Activated T-cell treated with anti-CD3 and anti-CD28 coated beads, Interleukin-2, amount 50 U/mL, for 4 hours (primary cell): Measurements from ENCODE around the gene GCLM. TPM values are rescaled to one million over a fixed set of nuclear protein-coding genes. Genes with fewer than 3 reads are reported as not detected.

Experiments used
- ATAC-seq, 2 donors: fragments of 200-7000 bp; cut with Tn5 transposase; one replicate each; pipeline ENCODE4 v1.10.0; 2021
- DNase-seq: peaks from one replicate; pipeline ENCODE4 v3.0.0-alpha.2; 2020
- H3K27me3 Mint-ChIP-seq: one replicate; pipeline ENCODE4 v1.8.0; 2021; ENCODE audit warnings: low read depth, mixed read lengths
- H3K36me3 Mint-ChIP-seq: one replicate; pipeline ENCODE4 v1.8.0; 2022; ENCODE audit warnings: mixed read lengths; ENCODE audit not compliant: insufficient read depth
- H3K4me1 Mint-ChIP-seq: one replicate; pipeline ENCODE4 v1.8.0; 2021; ENCODE audit warnings: low read depth, mixed read lengths
- H3K4me3 Mint-ChIP-seq: one replicate; pipeline ENCODE4 v1.8.0; 2021; ENCODE audit warnings: mild to moderate bottlenecking, moderate library complexity, mixed read lengths
- H3K9me3 Mint-ChIP-seq: one replicate; pipeline ENCODE4 v1.8.0; 2021; ENCODE audit warnings: mixed read lengths
- total RNA-seq, 3 donors: library from RNA; stranded (reverse); gene quantifications; one replicate each; pipeline ENCODE4 v1.2.1, GENCODE V29; 2021

The GCLM gene
- total RNA-seq, 3 donors from 2014 or later, result 23.3 to 36.9 (median 30.3) TPM

DNA sequence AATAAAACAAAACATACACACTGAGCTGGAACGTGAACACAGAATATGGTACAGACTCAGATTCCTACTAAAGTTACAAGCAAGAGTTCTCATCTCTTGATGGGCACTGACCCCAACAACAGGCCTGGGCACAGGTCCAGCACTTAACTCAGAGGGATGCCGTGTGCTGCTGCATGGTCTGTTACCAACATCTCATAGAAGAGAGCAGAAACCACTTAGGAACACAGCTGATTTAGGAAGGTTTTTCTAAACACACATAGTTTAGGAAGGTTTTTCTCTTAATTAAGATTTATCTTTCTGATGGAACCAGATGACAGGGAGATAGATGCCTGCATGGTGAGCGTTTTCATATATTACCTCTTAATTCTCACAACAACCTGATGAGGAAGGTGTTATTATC is 1.5 kb downstream of the GCLM start:
- Mint-ChIP-seq H3K9me3 (no peaks in the 10 kb centered on the region), H3K4me1 (peaks cover 43% of the 10 kb centered on the region), H3K36me3 (peaks cover 4% of the 10 kb centered on the region), H3K27me3 (no peaks in the 10 kb centered on the region), H3K4me3 (peak overlapping the region; percentile 87)
- DNase-seq (no peak), ATAC-seq (no peak)

- ATAC-seq (no peak), DNase-seq (no peak)
- peaks cover 4% of the 10 kb centered on the region for H3K36me3 Mint-ChIP-seq
- peaks cover 43% of the 10 kb centered on the region for H3K4me1 Mint-ChIP-seq
- H3K27me3 Mint-ChIP-seq, result no peaks in the 10 kb centered on the region
- no peaks in the 10 kb centered on the region for H3K9me3 Mint-ChIP-seq
- peak overlapping the region; percentile 45 for H3K4me3 Mint-ChIP-seq
Observed at GRCh38 chr1:93906480-93906879, 2.8 kb downstream of the GCLM start.

- no peak overlapping the region for H3K4me3 Mint-ChIP-seq
- no peak for ATAC-seq
- no peak for DNase-seq
- H3K27me3 Mint-ChIP-seq, result no peaks in the 10 kb centered on the region
- H3K4me1 Mint-ChIP-seq, result peaks cover 43% of the 10 kb centered on the region
- no peaks in the 10 kb centered on the region for H3K9me3 Mint-ChIP-seq
- H3K36me3 Mint-ChIP-seq, result peaks cover 10% of the 10 kb centered on the region
Observed at GRCh38 chr1:93905734-93906133, 3.5 kb downstream of the GCLM start.

DNA sequence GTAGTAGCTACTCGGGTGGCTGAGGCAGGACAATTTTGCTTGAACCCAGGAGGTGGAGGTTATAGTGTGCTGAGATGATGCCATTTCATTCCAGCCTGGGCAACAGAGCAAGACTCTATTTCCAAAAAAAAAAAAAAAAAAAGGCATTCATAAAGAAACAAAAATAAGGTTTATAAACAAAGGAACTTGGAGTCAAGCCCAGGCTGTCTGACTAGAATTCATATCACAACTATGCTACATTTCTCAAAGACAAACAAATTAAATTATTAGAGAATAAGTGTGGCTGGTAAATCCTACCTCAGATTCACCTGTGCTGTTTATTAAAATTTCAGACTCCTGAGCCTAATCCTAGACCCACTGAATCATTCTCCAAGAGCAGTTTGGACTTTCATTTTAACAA is 4.2 kb downstream of the GCLM start:
- Mint-ChIP-seq H3K4me1 (peaks cover 43% of the 10 kb centered on the region), H3K9me3 (no peaks in the 10 kb centered on the region), H3K27me3 (no peaks in the 10 kb centered on the region), H3K36me3 (peaks cover 11% of the 10 kb centered on the region), H3K4me3 (no peak overlapping the region)
- DNase-seq (no peak), ATAC-seq (no peak)

DNA sequence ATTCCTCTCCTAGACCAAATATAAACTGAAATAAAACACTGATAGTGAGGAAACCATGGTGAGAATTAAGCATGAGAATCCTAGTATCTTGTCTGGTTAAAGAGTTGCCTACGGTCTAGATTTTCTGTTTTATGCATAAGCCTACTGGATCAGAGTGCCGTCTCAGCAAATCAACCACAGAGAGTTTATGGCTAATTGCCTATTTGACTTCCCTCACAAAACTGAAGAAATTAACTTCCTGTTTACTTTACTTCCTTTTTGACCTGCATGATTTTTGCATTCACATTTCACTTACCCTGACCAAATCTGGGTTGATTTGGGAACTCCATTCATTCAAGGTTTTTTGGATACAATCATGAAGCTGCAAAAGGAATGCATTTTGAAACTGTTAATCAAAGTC is 5.0 kb downstream of the GCLM start:
- DNase-seq (no peak), ATAC-seq (no peak)
- no peaks in the 10 kb centered on the region for H3K9me3 Mint-ChIP-seq
- peaks cover 12% of the 10 kb centered on the region for H3K36me3 Mint-ChIP-seq
- H3K4me1 Mint-ChIP-seq, result peaks cover 42% of the 10 kb centered on the region
- no peaks in the 10 kb centered on the region for H3K27me3 Mint-ChIP-seq
- peak overlapping the region; percentile 29 for H3K4me3 Mint-ChIP-seq

DNA sequence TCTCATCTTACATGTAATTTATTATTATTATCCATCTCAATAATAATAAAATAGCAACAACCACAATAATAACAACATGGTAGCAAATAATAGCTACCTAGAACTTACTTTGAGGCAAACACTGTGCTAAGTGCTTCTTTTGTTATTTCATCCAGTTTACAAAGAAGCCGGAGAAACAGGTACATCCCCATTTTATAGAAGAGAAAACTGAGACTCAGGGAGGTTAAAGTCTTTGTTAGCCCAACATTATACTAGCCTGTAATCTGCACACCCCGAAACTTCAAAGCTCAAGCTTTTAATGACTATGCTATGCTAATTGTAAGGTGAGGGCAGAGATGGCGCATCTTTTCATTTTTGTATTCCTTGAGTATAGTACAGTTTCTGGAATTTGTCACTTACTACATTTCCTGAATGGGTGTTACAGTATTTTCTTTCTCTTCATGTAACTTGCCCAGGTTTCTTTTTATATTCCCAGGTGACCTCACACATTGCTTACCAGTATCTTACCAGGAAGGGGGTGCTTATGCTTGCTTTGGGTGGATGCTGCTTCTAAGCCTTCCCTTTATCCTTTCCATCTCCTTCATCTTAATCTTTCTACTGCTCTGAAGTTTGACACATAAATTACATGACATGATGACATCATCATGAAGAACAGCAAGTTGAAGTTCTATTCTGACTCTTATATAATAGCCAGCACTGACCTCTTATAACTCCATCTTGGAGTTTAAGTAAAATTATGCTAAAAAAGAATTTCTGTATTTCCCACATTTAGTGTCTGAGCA is 8.3 kb downstream of the GCLM start:
- ATAC-seq, result no peak
- no peaks in the 10 kb centered on the region for H3K9me3 Mint-ChIP-seq
- no peaks in the 10 kb centered on the region for H3K27me3 Mint-ChIP-seq
- no peak for DNase-seq
- peaks cover 23% of the 10 kb centered on the region for H3K4me1 Mint-ChIP-seq
- H3K4me3 Mint-ChIP-seq, result no peak overlapping the region
- H3K36me3 Mint-ChIP-seq, result peaks cover 15% of the 10 kb centered on the region

DNA sequence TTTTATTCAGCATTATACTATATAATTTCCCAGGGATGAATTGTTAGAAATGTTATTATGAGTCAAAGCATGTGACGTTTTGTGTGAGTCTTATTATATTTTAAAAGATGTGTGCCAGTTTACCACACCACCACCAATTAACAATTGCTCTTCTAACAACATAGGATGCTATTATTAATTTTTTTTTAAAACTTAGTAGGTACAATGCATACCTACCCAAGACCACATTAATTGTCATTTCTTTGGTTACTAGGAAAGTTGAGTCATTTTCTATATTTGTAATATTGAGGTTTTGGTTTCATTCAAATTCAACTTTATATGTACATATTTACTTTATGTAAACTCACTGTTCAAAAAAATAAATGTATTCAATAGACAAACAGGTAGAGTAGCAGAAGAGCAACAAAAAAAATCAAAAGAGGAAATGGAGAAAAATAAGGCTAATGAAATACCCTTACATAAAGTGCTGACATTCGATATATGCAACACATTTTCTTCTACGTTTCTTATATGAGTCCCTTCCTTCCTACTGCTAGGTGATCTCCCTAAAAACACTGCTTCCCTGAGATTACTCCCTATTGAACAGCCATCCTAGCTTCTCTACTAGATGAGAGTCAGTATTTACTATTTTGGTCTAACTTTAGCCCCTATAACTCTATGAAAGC is 9.6 kb downstream of the GCLM start:
- no peak for DNase-seq
- H3K4me3 Mint-ChIP-seq, result no peak overlapping the region
- H3K4me1 Mint-ChIP-seq, result peaks cover 16% of the 10 kb centered on the region
- no peaks in the 10 kb centered on the region for H3K9me3 Mint-ChIP-seq
- peak in 1 of 2 donors; percentile 28 for ATAC-seq
- no peaks in the 10 kb centered on the region for H3K27me3 Mint-ChIP-seq
- H3K36me3 Mint-ChIP-seq, result peaks cover 17% of the 10 kb centered on the region

GRCh38 chr1:93888900-93889299 is 20.3 kb downstream of the GCLM start:
- Mint-ChIP-seq H3K9me3 (no peaks in the 10 kb centered on the region), H3K4me1 (no peaks in the 10 kb centered on the region), H3K27me3 (no peaks in the 10 kb centered on the region), H3K4me3 (no peak overlapping the region), H3K36me3 (peaks cover 25% of the 10 kb centered on the region)
- ATAC-seq, result no peak
- no peak for DNase-seq

DNA sequence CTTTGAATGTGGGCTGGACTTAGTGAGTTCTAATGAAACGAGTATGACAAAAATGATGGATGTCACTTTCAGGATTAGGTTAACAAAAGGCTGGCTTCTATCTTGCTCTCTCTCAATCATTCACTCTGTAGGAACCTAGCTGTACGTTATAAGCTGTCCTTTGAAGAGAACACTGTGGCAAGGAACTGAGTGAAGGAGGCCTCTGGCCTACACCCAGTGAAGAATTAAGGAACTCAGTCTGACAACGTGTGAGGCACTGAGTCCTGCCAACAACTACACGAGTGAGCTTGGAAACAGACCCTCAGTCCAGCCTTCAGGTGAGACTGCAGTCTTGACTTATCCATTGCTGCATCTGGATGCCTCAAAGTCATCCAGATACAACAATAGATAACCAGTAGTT is 27.0 kb downstream of the GCLM start:
- H3K27me3 Mint-ChIP-seq, result no peaks in the 10 kb centered on the region
- no peak for ATAC-seq
- peaks cover 17% of the 10 kb centered on the region for H3K4me1 Mint-ChIP-seq
- no peaks in the 10 kb centered on the region for H3K9me3 Mint-ChIP-seq
- H3K36me3 Mint-ChIP-seq, result peaks cover 16% of the 10 kb centered on the region
- no peak overlapping the region for H3K4me3 Mint-ChIP-seq
- no peak for DNase-seq

DNA sequence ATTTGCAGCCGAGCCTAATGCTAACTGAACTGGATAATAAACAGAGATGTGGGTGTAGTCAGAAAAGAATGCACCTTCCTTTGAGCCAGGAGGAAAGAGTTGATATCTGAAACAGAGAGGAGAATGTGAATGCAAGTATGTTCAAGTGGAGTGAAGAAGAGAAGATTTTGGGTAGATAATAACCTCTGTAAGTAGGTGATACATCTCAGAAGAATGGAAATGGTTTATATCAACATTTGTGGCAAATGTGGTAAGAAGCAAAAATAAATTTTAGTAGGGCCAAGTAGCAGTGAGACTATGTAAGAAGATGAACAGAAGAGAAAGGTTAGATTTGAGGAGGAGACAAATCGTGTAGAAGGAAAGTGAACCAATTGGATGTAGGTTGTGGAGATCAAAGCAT is 28.5 kb downstream of the GCLM start:
- Mint-ChIP-seq H3K4me3 (peak overlapping the region; percentile 7), H3K27me3 (no peaks in the 10 kb centered on the region), H3K4me1 (peaks cover 29% of the 10 kb centered on the region), H3K36me3 (peaks cover 27% of the 10 kb centered on the region), H3K9me3 (no peaks in the 10 kb centered on the region)
- no peak for ATAC-seq
- no peak for DNase-seq

GRCh38 chr1:93878889-93879586 is 30.2 kb downstream of the GCLM start, which contains the start of gene DNTTIP2:
TSS of gene DNTTIP2 (minus strand) at chr1:93879206. CDS start at chr1:93879148, 58 bp downstream.
- peaks cover 40% of the 10 kb centered on the region for H3K4me1 Mint-ChIP-seq
- peaks cover 41% of the 10 kb centered on the region for H3K36me3 Mint-ChIP-seq
- ATAC-seq, result peak; percentile 92 to 93
- H3K4me3 Mint-ChIP-seq, result peak within 1 kb of the TSS; percentile 96
- no peaks in the 10 kb centered on the region for H3K9me3 Mint-ChIP-seq
- DNase-seq, result peak; percentile 83
- no peaks in the 10 kb centered on the region for H3K27me3 Mint-ChIP-seq

GRCh38 chr1:93878501-93878888 is 30.7 kb downstream of the GCLM start:
- ATAC-seq, result peak; percentile 60 to 68
- H3K27me3 Mint-ChIP-seq, result no peaks in the 10 kb centered on the region
- H3K4me3 Mint-ChIP-seq, result peak overlapping the region; percentile 96
- DNase-seq, result peak; percentile 68
- peaks cover 41% of the 10 kb centered on the region for H3K4me1 Mint-ChIP-seq
- H3K36me3 Mint-ChIP-seq, result peaks cover 43% of the 10 kb centered on the region
- H3K9me3 Mint-ChIP-seq, result no peaks in the 10 kb centered on the region

GRCh38 chr1:93877529-93877928 is 31.7 kb downstream of the GCLM start:
- H3K4me1 Mint-ChIP-seq, result peaks cover 39% of the 10 kb centered on the region
- H3K4me3 Mint-ChIP-seq, result peak overlapping the region; percentile 96
- DNase-seq, result no peak
- H3K36me3 Mint-ChIP-seq, result peaks cover 41% of the 10 kb centered on the region
- H3K27me3 Mint-ChIP-seq, result no peaks in the 10 kb centered on the region
- no peak for ATAC-seq
- no peaks in the 10 kb centered on the region for H3K9me3 Mint-ChIP-seq

- Mint-ChIP-seq H3K27me3 (no peaks in the 10 kb centered on the region), H3K36me3 (peaks cover 51% of the 10 kb centered on the region), H3K4me3 (peak overlapping the region; percentile 96), H3K9me3 (no peaks in the 10 kb centered on the region), H3K4me1 (peaks cover 39% of the 10 kb centered on the region)
- ATAC-seq (no peak), DNase-seq (no peak)
Observed at GRCh38 chr1:93876244-93876643, 33.0 kb downstream of the GCLM start.
